Daoy (cell line): ENCODE measurements around the gene TARBP1. TPM values are rescaled to one million over a fixed set of nuclear protein-coding genes. Genes with fewer than 3 reads are reported as not detected.
"Not testable (repeated sequence)": the region's sequence is repeated elsewhere in the genome, so short reads cannot be mapped to it uniquely, and the experiment has no call there.

Source experiments
- DNase-seq: peaks from one replicate; pipeline ENCODE4 v3.0.0-alpha.2; 2015; ENCODE audit warnings: low read depth
- total RNA-seq: library from RNA; depleted of rRNA; stranded (reverse); fragments of >200 nt; shearing (Covaris generic); gene quantifications from 2 replicates; pipeline ENCODE4 v1.2.3, GENCODE V29; 2014

Gene TARBP1
- total RNA-seq, 1 experiment from 2014 or later = 32.5 TPM

DNA sequence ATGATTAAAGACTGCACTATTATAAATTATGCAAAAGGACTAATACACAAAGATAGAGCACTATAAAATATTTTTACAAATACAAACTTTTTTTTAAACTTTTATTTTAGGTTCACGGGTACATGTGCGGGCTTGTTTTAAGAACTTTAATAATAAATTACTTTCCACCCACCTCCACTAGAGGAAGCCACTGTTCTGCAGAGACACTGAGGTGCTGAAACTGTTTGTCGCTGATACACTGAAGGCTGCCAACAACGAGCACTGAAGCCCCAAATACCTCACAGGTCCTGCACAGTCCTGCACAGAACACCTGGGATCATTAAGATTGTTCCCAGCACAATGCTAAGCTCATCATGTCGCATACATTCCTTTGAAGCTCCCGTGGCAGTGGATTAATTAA is 85.8 kb downstream of the TARBP1 start:
- DNase-seq = no peak

- DNase-seq = no peak
These were observed 90.9 kb downstream of the TARBP1 start for GRCh38 chr1:234388094-234388493.

DNA sequence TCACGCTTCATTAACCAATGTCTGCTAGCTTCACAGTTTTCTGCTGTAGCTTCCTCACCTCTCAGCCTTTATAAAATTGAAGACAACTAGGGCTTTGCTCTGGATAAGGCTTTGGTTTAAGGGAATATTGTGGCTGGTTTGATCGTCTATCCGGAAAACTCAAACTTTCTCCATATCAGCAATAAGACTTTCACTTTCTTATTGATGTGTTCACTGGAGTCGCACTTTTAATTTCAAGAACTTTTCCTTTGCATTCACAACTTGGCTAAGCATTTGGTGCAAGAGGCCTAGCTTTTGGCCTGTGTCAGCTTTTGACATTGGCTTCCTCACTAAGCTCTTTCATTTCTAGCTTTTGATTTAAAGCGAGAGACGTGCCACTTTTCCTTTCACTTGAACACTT is 92.9 kb downstream of the TARBP1 start:
- DNase-seq = no peak

- no peak for DNase-seq
These were observed 97.1 kb downstream of the TARBP1 start for GRCh38 chr1:234381699-234382555.

GRCh38 chr1:234379591-234380109 is 99.3 kb downstream of the TARBP1 start:
- not testable (repeated sequence) for DNase-seq

- DNase-seq = no peak
These were observed 103.3 kb downstream of the TARBP1 start for GRCh38 chr1:234375672-234376071.

DNA sequence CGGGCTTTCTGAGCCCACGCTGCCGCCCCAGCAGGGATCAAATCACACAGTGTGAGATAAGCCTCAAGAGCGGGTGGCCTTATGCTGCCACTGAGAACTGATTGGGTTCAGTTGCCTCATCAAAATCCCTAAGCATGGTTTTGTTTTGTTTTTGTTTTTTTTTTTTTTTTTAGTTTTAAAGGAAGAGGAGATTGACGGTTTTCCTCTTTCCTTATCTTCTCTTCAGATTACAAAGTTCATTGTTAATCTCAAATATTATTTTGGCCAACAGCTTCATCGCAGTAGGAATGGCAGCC is 105.1 kb downstream of the TARBP1 start:
- DNase-seq = no peak

- peak; percentile 96 for DNase-seq
These were observed 105.7 kb downstream of the TARBP1 start, which contains the start of gene COA6 for GRCh38 chr1:234373064-234373958. COA6 (plus strand) TSS chr1:234373456; CDS start chr1:234373467, 11 bp downstream.

DNA sequence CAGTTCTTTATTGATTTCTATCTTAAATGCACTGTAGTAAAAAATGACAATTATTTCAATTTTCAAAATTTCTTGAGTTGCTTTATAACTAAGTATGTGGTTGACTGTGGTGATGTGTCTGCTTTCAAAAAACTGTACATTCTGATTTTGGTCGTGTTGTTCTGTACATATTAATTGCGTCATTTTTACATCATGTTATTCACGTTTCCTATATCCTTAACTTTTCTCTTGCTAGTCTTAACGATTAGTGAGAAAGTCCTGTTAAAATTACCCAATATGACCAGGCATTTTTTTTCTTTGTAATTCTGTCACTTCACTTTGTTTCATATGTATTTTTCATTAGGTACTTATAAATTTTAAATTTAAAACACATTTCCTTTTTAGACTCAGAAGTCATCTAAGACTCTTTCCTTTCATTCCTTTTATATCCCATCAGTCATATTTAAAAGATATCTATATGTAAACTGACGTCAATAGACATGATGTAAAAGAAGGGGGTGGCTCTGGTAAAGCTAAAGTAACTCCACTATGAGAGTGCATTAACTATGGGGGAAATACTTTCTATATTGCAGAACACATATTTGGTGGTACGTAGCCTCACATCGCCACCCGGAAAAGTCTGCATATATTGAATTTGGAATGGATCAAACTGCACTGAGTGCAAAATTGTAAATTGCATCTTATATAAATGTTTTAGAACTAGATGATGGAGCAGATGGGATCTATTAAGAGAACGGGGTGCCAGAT is 106.8 kb downstream of the TARBP1 start:
- DNase-seq = no peak

DNA sequence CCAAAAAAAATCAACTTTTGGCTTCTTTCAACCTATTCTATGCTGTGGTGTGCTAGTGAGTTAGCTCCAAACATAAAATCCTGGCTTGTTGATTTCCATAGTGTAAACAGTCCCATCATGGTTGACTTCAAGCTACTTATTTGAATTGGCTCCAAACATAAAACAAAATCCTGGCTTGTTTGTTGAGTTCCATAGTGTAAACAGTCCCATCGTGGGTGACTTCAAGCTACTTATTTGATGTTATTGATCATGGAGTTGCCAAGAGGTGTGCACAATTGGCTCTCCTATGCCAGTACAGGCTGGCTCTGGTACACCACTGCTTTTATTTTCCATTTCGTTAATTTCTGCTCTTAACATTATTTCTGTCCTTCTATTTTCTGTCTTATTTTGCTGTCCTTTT is 107.6 kb downstream of the TARBP1 start:
- DNase-seq = no peak

GRCh38 chr1:234369784-234370183 is 109.2 kb downstream of the TARBP1 start:
- no peak for DNase-seq

DNA sequence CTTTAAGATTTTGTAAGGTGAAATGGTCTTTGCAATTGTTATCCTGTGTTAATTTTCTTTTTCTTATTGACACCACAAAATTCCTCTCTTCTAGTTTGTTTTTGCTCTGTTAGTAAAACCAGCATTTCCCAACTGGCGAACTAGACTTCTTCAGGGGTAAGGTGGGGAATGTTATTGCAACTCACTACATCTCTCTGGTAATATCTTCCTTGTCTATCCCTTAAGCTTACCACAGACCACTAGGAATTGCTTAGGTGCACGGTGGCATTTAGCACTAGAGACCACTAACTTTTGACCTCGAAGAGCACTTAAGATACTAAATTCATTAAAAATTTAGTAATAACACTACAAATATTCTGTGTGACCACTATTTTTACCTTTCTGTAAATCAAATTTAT is 109.9 kb downstream of the TARBP1 start:
- DNase-seq = no peak

- no peak for DNase-seq
These were observed 110.5 kb downstream of the TARBP1 start for GRCh38 chr1:234368320-234369032.

DNA sequence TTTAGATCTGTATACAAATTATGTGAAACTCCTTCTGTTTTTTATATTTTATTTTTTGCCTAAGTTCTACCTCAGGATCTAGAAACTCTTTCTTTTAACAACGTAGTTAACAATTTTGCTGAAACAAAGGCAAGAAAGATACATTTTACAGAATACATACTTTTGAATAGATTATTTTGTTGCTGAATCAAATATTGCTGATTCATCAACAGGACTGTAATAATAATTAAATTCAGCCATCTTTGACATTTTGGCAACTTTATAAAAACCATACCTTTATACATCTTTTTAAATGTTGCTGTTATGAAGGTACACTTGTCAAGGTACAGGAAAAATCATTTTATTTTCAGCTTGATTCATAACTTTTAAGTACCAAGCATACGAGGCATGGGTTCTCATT is 116.4 kb downstream of the TARBP1 start:
- DNase-seq = no peak

- DNase-seq = no peak
These were observed 117.8 kb downstream of the TARBP1 start for GRCh38 chr1:234361102-234361603.

DNA sequence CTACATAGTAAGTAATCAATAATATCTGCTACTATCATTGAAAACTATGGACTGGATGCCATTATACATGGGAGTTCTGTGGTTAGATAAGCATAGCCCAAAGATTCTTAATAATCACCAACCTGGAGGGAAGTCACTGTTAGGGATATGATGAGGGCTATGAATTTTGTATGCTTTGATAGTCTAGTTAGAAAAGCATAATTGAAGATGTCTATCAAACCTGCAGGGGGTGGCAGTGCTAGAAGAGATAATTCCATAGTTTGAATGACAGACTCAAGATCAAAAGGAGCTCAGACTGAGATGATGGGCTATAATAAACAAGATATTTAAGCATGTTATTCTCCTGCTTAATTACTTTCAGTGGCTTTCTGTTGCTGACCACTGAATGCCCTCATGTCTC is 121.1 kb downstream of the TARBP1 start:
- DNase-seq = no peak

GRCh38 chr1:234356615-234357269 is 122.2 kb downstream of the TARBP1 start:
- DNase-seq = not testable (repeated sequence)

DNA sequence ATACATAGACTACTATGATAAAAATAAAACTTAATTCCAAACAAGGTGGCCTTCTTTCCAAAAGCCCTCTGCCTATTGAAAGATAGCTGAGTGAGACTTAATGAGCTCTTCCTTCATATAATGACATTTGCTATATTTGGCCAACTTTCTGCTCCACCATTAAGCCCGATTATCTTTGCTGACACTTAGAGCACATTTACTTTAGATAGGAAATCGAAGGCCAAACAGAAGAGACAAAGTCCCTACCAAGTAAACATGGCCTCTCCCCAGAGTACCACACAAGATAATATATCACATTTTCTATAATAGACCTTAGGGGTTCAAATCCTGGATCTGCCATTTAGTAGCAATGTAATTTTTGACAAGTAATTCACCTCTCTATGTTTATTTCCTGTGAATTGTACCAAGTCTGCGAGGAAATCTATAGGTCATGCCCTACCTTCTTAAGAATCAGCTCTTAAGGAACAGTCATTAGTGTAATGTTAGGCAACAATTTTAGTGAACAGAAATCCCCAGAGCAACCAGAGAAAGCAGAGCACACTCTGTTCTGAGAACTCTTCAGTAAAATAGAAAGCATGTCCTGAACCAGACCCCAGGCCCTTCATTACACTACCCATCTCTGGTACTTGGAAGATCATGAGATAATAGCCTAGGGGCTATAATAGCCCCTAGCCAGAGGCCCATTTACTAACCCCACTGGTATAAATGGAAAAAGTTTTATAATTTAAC is 123.0 kb downstream of the TARBP1 start:
- no peak for DNase-seq

- DNase-seq = no peak
These were observed 130.0 kb downstream of the TARBP1 start for GRCh38 chr1:234348964-234349363.

- no peak for DNase-seq
These were observed 133.7 kb downstream of the TARBP1 start for GRCh38 chr1:234345237-234345636.
